ENCODE data around the gene KCND2.

KCND2 gene

GRCh38 chr7:120505770-120506169 lies 232.8 kb downstream of the KCND2 start:
- no peaks in the 10 kb centered on the region for H3F3A ChIP-seq (ENCODE audit: control insufficient read depth, insufficient read depth)
- no peaks in the 10 kb centered on the region for H3K4me1 ChIP-seq (ENCODE audit: control insufficient read depth, low read length)
- no peak overlapping the region for H3K4me3 ChIP-seq (ENCODE audit: low read length)
- H3K27ac ChIP-seq (ENCODE audit: low read depth, low read length), result no peak overlapping the region
- no peaks in the 10 kb centered on the region for H3K27me3 ChIP-seq (ENCODE audit: control insufficient read depth, low read length)
- H3K36me3 ChIP-seq (ENCODE audit: control insufficient read depth, low read length), result no peaks in the 10 kb centered on the region
- H3K4me2 ChIP-seq (ENCODE audit: low read length), result no peak overlapping the region
- no peaks in the 10 kb centered on the region for H3K9me2 ChIP-seq (replicated peaks; ENCODE audit: control insufficient read depth, low read length)
- H3K79me2 ChIP-seq (ENCODE audit: control insufficient read depth, low read length), result no peaks in the 10 kb centered on the region
- no peaks in the 10 kb centered on the region for H3K9me3 ChIP-seq (ENCODE audit: control insufficient read depth, insufficient read depth, low read length)
- no peak for TF ChIP-seq CTCF (IDR thresholded peaks at IDR 0.05; ENCODE audit: low read depth, low read length, poor library complexity, severe bottlenecking)
- TF ChIP-seq EZH2phosphoT487 (IDR thresholded peaks at IDR 0.05; ENCODE audit: borderline replicate concordance, low read length), result no peak
- H4K20me1 ChIP-seq (ENCODE audit: control insufficient read depth, insufficient read depth, low read depth, low read length), result no peaks in the 10 kb centered on the region

- no peak for TF ChIP-seq CTCF (IDR thresholded peaks at IDR 0.05; ENCODE audit: low read depth, low read length, poor library complexity, severe bottlenecking)
- no peak for TF ChIP-seq EZH2phosphoT487 (IDR thresholded peaks at IDR 0.05; ENCODE audit: borderline replicate concordance, low read length)
- Histone ChIP-seq H3K79me2 (ENCODE audit: control insufficient read depth, low read length) (no peaks in the 10 kb centered on the region), H4K20me1 (ENCODE audit: control insufficient read depth, insufficient read depth, low read depth, low read length) (no peaks in the 10 kb centered on the region), H3K9me3 (ENCODE audit: control insufficient read depth, insufficient read depth, low read length) (no peaks in the 10 kb centered on the region), H3K36me3 (ENCODE audit: control insufficient read depth, low read length) (no peaks in the 10 kb centered on the region), H3K27me3 (ENCODE audit: control insufficient read depth, low read length) (no peaks in the 10 kb centered on the region), H3K9me2 (replicated peaks; ENCODE audit: control insufficient read depth, low read length) (no peaks in the 10 kb centered on the region), H3K4me1 (ENCODE audit: control insufficient read depth, low read length) (no peaks in the 10 kb centered on the region), H3F3A (ENCODE audit: control insufficient read depth, insufficient read depth) (no peaks in the 10 kb centered on the region), H3K27ac (ENCODE audit: low read depth, low read length) (no peak overlapping the region), H3K4me2 (ENCODE audit: low read length) (no peak overlapping the region), H3K4me3 (ENCODE audit: low read length) (no peak overlapping the region)
These were observed 239.7 kb downstream of the KCND2 start for GRCh38 chr7:120512701-120513100.

GRCh38 chr7:120519224-120519623 lies 246.2 kb downstream of the KCND2 start:
- no peak for TF ChIP-seq CTCF (IDR thresholded peaks at IDR 0.05; ENCODE audit: low read depth, low read length, poor library complexity, severe bottlenecking)
- TF ChIP-seq EZH2phosphoT487 (IDR thresholded peaks at IDR 0.05; ENCODE audit: borderline replicate concordance, low read length), result no peak
- Histone ChIP-seq H3K9me2 (replicated peaks; ENCODE audit: control insufficient read depth, low read length) (no peaks in the 10 kb centered on the region; the same call in 1 of the 2 replicates), H3F3A (ENCODE audit: control insufficient read depth, insufficient read depth) (no peaks in the 10 kb centered on the region), H3K27me3 (ENCODE audit: control insufficient read depth, low read length) (no peaks in the 10 kb centered on the region), H4K20me1 (ENCODE audit: control insufficient read depth, insufficient read depth, low read depth, low read length) (no peaks in the 10 kb centered on the region), H3K4me2 (ENCODE audit: low read length) (no peak overlapping the region), H3K79me2 (ENCODE audit: control insufficient read depth, low read length) (no peaks in the 10 kb centered on the region), H3K4me1 (ENCODE audit: control insufficient read depth, low read length) (no peaks in the 10 kb centered on the region), H3K4me3 (ENCODE audit: low read length) (no peak overlapping the region), H3K9me3 (ENCODE audit: control insufficient read depth, insufficient read depth, low read length) (no peaks in the 10 kb centered on the region), H3K27ac (ENCODE audit: low read depth, low read length) (no peak overlapping the region), H3K36me3 (ENCODE audit: control insufficient read depth, low read length) (no peaks in the 10 kb centered on the region)

Data from DOHH2 (cell line).